ACHN (cell line): ENCODE measurements around the gene PCDH12.

Source experiments
- DNase-seq: peaks from one replicate; pipeline ENCODE4 v3.0.0-alpha.2; 2015
- in situ Hi-C: cut with HindIII; loops from 2 replicates; pipeline ENCODE4 v1.10.0; 2017; ENCODE audit warnings: low sequenced_read_pairs, low pct_ligation_motif_present, low pct_unique_long_range_greater_than_20kb

Gene PCDH12

DNA sequence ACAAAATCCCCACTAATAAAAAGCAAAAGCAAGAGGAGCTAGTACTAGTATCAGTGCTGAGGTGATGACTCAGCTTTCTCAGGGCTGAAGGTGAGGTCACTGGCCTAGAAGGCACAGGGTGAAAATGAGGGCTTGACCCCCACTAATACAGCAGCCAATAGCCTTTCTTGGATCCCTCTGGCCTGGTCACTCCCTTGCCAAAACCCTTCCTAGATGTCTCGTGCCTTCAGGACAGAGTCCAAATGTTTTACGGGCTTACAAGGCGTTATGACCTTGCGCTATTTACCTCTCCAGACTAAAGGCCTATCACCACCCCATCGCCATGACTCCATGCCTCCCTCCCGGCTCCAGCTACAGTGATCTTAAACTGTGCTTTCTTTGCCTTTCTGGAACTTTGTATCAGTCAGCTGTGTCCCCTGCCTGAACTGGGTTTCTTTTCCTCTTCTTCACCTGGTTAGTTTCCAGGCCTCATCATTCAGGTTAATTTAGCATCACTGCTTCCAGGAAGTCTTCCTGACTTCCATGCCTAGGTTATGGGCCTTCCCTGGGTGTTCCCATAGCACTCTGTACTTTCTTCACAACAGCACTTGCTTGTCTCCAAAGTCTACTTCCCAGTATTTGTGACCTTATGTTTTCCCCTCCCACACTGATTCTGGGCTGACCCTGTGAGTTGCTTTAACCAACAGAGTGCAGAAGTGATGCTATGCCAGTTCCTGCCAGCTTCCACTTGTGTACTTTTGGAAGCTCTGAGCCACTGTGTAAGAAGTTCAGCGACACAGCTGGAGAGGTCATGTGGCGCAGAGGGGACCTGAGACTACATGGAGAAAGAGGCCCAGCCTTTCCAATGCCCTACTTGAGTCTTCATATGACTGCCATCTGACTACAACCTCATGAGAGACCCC is 38.5 kb downstream of the PCDH12 start:
- in situ Hi-C loops = no loop called here
- DNase-seq = no peak

DNA sequence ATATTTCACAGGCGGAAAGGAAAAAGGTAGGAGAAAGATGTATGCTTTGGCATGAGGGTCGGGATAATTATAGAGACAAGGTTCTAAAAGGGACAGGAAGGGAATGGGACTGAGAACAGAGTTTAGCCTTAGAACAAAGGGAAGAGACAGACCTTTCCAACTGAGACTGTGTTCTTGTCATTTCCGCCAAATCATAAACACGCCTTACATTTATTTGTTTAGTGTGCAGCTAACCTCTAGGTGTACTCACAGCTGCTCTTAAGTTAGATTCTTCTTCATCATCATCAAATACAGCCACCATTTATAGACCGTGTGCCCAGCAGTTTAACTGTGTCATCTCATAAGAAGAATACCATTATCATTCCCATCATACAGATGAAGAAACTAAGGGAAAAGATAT is 40.2 kb downstream of the PCDH12 start:
- DNase-seq = no peak
- in situ Hi-C loops = no loop called here

DNA sequence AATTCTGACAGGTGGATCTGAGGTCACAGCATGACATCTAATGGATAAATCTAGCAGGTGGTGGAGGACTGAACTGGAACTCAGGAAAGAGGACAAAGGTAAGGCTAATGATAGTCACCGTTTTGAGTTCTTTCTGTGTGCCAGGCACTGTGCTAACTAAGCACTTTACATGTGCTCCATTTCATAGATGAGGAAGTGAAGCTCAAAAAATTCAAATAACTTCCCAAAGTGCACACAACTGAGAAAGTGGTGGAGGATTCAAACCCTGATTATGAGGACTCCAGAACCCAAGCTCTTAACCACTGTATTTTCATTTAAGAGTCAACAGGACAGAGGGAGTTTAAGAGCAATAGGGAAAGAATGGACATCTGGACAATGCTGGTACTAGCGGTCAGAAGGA is 41.5 kb downstream of the PCDH12 start:
- no peak for DNase-seq
- in situ Hi-C loops = no loop called here

DNA sequence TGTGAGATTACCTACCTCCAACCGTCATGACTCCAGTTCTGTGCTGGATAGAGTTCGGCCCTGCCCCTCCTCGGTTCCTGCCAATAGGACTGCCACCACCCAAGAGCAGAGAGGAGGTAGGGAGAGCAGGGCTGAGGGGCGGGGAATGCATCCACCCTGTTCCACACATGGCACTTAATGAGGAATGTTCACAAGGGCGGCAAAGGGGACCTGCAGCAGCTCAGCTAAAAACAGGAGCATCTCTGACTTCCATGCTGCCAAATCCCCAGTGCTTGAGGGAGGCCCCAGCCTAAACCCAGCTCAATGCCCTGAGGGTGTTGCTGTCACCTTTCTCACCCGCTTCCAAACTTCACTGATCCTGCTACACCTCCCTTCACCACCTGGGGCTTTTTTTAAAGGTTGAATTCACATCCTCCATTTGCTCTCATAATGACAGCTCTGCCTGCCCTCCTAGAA is 42.1 kb downstream of the PCDH12 start:
- in situ Hi-C loops = no loop called here
- DNase-seq = no peak

DNA sequence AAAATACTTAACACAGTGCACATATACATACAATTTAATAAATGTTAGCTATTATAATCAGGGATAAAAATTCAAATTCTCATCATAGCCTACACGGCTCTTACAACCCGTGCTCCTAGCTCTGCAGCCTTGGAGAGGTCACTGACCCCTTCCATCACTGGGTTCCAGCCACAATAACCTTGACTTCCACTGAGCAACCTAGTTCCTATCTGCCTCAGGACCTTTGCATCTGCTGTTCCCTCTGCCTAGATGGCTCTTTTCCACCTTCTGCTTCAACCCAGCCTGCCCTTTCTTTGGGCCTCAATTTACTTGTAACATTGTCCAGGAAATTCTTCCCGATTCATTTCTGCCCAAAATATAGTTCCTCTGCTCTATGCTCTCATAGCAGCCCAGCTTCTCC is 43.2 kb downstream of the PCDH12 start:
- in situ Hi-C loops = no loop called here

DNA sequence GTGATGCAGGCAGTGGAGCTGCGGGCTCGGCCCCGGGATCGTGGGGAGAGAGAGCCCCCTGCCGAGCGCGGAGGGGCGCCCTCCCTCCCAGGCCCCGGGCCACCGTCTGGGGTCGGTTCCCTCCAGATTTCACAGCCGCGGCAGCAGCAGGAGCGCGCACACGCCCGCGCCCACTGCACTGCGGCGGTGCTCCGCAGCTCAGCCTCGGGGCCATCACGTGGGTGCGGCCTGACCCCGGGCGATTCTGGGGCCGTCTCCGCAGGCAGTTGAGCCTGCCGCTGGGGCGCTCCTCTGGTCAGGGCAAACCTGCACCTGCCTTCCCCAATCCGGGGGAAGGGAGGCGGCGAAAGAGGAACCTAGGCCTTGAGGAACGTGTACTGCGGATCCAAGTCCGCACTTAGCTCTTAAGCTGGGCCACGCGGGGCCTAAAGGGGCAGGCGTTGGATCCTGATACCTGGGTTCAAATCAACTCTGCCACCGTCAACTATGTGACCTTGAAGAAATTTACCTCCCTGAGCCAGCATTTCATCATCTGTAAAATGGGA is 43.7 kb downstream of the PCDH12 start:
- in situ Hi-C loops = no loop called here
- no peak for DNase-seq

More for the DNA sequence above, 43.2 kb downstream of the PCDH12 start:
- no peak for DNase-seq

DNA sequence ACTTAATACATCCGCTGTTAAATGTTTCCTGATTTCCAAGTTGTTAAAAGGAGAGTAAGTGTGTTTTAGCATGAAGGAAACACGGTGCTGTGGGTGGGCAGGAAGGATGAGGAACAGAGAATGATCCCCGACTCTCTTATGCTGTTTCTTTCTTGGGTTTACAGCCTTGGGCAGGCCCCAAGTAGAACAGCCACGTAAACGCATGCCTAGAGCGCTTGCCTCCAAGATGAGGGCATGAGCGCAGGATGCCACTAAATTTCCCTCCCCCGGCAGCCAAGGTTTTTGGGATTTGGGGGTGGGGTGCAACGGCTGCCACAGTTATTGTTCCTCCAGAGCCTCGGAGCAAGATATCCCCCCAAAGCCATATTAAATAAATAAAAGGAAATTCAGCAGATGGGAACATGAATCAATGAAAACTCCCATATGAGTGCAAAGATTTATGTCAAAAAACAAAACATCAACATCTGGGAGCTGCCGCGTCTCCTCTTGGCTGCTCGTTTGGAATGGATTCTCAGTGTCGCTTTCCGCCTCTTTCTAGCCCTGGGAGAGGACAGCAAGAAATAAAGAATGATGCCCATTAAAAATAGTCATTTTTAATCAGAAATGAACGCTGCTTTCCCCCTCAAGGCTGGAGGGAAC is 44.3 kb downstream of the PCDH12 start:
- in situ Hi-C loops = no loop called here

DNA sequence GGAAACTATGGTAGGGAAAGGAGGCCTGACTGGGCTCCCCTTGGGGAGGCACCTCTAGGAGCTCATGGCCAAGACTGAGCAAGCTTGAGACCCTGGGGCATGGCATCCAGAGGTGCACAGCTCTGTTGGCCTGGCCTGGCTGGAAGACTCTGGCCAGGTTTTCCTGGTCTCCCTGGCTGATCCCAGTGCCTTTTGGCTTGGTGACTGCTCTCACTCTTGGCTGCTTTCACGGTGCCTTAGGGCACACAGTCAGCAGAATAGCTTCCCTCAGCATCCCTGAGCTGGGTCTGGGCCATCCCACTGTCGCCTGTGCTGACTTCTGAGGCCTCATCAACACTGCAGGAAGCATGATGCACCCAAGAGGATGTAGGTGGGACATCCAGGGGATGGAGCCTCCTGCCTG is 47.7 kb downstream of the PCDH12 start:
- DNase-seq = no peak
- in situ Hi-C loops = no loop called here

More for the DNA sequence above, 44.3 kb downstream of the PCDH12 start:
- DNase-seq = no peak

DNA sequence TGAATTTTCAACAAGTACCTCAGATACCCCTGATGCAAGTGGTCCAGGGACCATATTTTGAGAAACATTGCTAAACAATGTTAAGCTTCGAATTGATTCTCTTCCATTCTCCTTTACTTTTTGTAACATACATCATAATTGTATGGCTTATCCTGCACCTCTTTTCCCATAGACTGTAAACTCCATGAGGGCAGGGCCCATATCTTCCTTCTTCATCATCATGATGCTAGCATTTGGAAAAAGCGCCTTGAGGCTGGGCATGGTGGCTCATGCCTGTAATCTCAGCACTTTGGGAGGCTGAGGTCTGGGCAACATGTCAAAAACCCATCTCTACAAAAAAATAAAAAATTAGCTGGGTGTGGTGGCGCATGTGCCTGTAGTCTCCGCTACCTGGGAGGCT is 48.8 kb downstream of the PCDH12 start:
- in situ Hi-C loops = no loop called here

DNA sequence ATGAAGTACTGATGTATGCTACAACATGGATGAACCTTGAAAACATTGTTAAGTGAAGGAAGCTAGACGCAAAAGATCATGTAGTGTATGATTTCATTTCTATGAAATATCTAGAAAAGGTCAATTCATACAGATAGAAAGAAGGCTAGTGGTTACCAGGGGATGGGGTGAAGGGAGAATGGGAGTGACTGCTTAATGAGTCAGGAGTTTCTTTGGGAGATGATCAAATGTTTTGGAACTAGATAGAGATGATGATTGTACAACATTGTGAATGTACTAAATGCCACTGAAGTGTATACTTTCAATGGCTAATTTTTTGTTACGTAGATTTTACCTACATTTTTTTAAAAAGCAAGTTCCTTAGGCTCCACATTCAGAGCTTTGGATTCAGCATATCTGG is 49.2 kb downstream of the PCDH12 start:
- DNase-seq = no peak
- in situ Hi-C loops = no loop called here

More for the DNA sequence above, 48.8 kb downstream of the PCDH12 start:
- DNase-seq = no peak

DNA sequence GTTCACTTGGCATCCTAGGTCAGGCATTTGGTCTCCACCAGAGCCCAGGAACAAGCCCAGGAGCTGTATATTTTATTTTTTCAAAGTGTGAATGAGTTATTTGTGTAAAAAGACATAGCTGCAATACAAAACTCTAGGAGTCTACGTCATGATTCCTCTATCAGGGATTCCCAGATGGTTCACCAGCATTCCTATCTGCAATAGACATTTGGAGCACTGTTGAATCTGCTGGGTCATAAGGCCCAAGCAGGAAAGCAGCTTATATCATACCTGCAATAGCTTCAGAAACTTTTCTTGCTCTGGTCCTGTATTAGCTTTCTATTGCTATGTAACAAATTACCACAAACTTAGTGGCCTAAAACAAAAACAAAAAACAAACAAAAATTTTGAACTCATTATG is 51.0 kb downstream of the PCDH12 start:
- no peak for DNase-seq
- in situ Hi-C loops = no loop called here

DNA sequence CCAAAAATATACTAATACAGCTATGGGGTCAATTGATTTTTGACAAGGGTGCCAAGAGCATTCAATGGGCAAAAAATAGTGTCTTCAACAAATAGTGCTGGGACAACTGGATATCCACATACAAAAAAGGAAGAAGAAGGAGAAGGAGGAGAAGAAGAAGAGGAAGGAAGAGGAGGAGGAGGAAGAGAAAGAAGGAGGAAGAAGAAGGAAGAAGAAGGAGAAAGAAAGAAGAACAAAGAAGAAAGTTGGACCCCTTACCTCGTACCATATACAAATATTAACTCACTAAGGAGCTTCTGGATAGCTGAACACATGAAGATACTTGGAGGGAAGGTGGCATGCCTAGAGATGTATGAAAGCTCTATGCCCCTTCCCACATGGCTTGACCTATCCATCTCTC is 51.5 kb downstream of the PCDH12 start:
- in situ Hi-C loops = no loop called here
- DNase-seq = no peak

DNA sequence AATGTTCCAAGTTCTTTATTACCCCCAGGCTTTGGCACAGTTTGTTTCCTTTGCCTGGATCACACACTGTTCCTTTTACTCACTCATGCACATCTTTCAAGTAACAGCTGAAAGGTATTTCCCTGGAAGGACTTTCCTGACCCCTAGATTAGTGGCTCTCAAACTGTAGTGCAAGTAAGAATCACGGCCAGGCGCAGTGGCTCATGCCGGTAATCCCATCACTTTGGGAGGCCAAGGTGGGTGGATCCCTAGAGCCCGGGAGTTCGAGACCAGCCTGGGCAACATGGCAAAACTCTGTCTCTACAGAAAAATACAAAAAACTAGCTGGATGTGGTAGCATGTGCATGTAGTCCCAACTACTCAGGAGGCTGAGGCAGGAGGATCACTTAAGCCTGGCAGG is 53.5 kb downstream of the PCDH12 start:
- DNase-seq = no peak
- in situ Hi-C loops = no loop called here

DNA sequence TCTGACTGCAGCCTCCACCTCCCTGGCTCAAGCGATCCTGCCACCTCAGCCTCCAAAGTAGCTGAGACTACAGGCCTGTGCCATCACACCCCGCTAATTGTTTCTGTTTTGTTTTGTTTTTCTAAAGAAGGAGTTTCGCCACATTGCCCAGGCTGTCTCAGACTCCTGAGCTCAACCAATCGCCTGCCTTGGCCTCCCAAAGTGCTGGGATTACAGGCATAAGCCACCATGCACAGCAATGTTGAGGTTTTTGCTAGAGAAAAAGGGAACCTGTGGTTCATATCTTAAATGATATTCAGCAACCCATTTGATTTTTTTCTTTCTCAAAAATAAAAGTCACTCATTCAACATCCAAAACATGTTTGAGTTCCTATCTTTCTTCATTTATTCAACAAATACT is 54.7 kb downstream of the PCDH12 start:
- in situ Hi-C loops = no loop called here
- no peak for DNase-seq

DNA sequence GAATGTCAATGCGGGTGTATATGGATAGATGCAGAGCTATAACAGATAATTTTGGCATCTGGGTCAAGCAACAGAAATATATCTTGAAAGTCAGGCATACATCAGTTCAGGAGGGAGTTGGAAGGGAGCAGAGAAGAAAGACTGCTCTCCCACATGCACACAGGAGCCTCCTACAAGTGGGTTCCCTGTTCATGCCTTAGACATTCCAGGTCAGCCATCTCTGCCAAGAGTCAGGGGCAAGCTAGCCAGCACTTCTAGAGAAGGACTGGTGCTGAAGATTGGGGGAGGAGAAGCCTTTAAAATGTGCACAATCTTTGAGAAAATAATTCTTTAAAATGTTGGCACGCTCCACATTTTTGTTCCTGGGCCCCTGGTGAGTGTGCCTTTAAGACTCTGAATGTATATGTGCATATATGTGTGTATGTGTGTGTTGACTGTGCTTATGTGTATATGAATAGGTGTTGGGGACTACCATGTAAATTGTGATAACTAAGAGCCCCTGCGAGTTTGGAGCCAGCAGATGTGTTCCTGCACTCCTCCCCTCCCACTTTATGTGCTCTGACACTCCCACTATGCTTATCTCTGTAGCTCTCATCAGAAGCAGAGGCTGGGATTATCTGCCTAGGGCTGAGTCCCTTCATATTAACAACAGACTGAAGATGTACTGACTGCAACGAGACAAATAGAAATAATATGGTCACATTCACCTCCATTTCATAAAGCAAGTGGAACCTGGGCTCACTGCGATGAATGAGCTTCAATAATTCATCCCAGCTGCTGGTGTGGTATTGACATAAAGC is 55.8 kb downstream of the PCDH12 start:
- in situ Hi-C loops = no loop called here
- DNase-seq = no peak

DNA sequence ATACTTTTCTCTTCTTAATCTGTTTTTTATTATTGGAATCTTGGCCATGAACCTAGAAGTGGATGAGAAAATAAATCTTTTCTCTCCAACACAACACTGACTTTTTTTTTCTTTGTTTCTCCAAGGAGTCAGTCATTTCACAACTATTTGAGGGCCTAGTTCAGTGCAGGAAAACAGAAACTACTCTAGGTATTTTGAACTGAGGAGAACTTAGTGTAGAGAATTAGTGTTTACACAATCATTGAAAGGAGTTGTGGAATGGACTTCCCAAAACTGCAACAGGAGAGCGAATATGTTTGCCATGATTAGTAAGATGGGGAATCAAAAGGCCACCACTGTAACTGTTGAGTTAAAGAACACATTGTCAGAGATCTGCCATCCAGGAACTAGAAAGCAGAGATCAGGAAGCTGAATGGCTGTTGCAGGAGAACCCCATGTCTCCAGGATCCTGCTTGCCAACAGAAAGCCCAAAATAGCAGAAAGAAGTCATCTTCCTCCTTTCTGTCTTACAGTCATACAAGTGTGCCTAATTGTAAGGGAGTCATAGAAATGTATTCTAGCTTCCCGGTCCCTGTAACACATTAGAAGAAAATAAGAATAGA is 59.5 kb downstream of the PCDH12 start:
- in situ Hi-C loops = no loop called here
- no peak for DNase-seq

DNA sequence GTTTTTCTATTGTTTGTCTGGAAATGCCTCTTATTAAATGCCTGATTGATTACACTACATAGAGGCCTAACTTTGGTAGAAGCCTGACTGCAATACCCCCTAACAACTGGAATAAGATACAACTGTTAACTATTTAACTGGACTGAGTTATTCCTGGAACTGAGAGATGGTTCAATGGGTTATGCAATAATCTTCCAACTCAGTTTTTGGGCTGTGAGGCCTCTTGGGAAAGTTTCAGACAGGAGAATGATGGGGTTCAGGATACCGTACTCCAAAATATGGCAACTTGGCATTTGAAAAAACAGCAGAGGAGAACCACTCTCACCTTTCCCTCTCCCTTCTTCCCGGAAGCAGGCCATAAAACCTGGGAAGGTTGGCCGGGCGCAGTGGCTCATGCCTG is 60.6 kb downstream of the PCDH12 start:
- no peak for DNase-seq
- in situ Hi-C loops = no loop called here
